H9 (cell line): ENCODE data around the gene MRPS23. TPM values are rescaled to one million over a fixed set of nuclear protein-coding genes. Genes with fewer than 3 reads are reported as not detected.

Source experiments
- DNase-seq: peaks from one replicate; pipeline ENCODE4 v3.0.0-alpha.2; 2017
- H2AFZ ChIP-seq: one replicate; pipeline ENCODE4 v1.6.1; 2013; ENCODE audit warnings: mild to moderate bottlenecking, low read length, control low read depth, moderate library complexity
- H2AK5ac ChIP-seq: 2 replicates; pipeline ENCODE4 v1.6.1; 2013; ENCODE audit warnings: low read length, control low read depth, mixed read lengths; ENCODE audit not compliant: insufficient read length
- H2BK120ac ChIP-seq: one replicate; pipeline ENCODE4 v1.6.1; 2013; ENCODE audit warnings: low read depth, mild to moderate bottlenecking, low read length, control low read depth, inconsistent platforms; ENCODE audit not compliant: poor library complexity, severe bottlenecking
- H2BK12ac ChIP-seq: 2 replicates; pipeline ENCODE4 v1.6.1; 2013; ENCODE audit warnings: low read length, control low read depth, mixed read lengths, low read depth; ENCODE audit not compliant: insufficient read length
- H2BK15ac ChIP-seq: 2 replicates; pipeline ENCODE4 v1.6.1; 2013; ENCODE audit warnings: low read depth, low read length, control low read depth
- H2BK20ac ChIP-seq: one replicate; pipeline ENCODE4 v1.6.1; 2013; ENCODE audit warnings: low read depth, mild to moderate bottlenecking, low read length, control low read depth, inconsistent platforms; ENCODE audit not compliant: poor library complexity, severe bottlenecking
- H2BK5ac ChIP-seq: 2 replicates; pipeline ENCODE4 v1.6.1; 2013; ENCODE audit warnings: low read length, control low read depth, mixed read lengths; ENCODE audit not compliant: insufficient read length
- H3K14ac ChIP-seq: 2 replicates; pipeline ENCODE4 v1.6.1; 2013; ENCODE audit warnings: low read length, control low read depth; ENCODE audit not compliant: insufficient read depth
- H3K18ac ChIP-seq: 2 replicates; pipeline ENCODE4 v1.6.1; 2013; ENCODE audit warnings: low read depth, mild to moderate bottlenecking, mixed read lengths, low read length, control low read depth; ENCODE audit not compliant: insufficient read length
- H3K23ac ChIP-seq: 2 replicates; pipeline ENCODE4 v1.6.1; 2013; ENCODE audit warnings: low read length, control low read depth, mixed read lengths, low read depth; ENCODE audit not compliant: insufficient read length
- H3K23me2 ChIP-seq: 2 replicates; pipeline ENCODE4 v1.6.1; 2013; ENCODE audit warnings: low read depth, mild to moderate bottlenecking, mixed read lengths, low read length, control low read depth; ENCODE audit not compliant: insufficient read length, poor library complexity, severe bottlenecking
- H3K27ac ChIP-seq: 2 replicates; pipeline ENCODE4 v1.5.1; 2013; ENCODE audit warnings: low read length, control low read depth, mixed read lengths, low read depth; ENCODE audit not compliant: insufficient read length
- H3K27me3 ChIP-seq: 2 replicates; pipeline ENCODE4 v1.6.1; 2013; ENCODE audit warnings: low read length, control low read depth, inconsistent platforms; ENCODE audit not compliant: insufficient read depth
- H3K4ac ChIP-seq: 2 replicates; pipeline ENCODE4 v1.6.1; 2013; ENCODE audit warnings: low read depth, mild to moderate bottlenecking, control low read depth, inconsistent platforms, low read length, moderate library complexity
- H3K4me1 ChIP-seq: 2 replicates; pipeline ENCODE4 v1.6.1; 2013; ENCODE audit warnings: low read length, control low read depth, inconsistent platforms; ENCODE audit not compliant: insufficient read depth
- H3K4me2 ChIP-seq: 2 replicates; pipeline ENCODE4 v1.6.1; 2013; ENCODE audit warnings: low read length, control low read depth, mixed read lengths; ENCODE audit not compliant: insufficient read length, insufficient read depth
- H3K56ac ChIP-seq: 2 replicates; pipeline ENCODE4 v1.6.1; 2013; ENCODE audit warnings: low read depth, mild to moderate bottlenecking, mixed read lengths, low read length, control low read depth; ENCODE audit not compliant: insufficient read length
- H3K79me1 ChIP-seq: 2 replicates; pipeline ENCODE4 v1.6.1; 2013; ENCODE audit warnings: low read depth, mild to moderate bottlenecking, moderate library complexity, low read length, control low read depth, inconsistent platforms; ENCODE audit not compliant: insufficient read depth, poor library complexity, severe bottlenecking
- H3K79me2 ChIP-seq: 2 replicates; pipeline ENCODE4 v1.6.1; 2013; ENCODE audit warnings: low read length, control low read depth, inconsistent platforms; ENCODE audit not compliant: insufficient read depth
- H3K9ac ChIP-seq: 2 replicates; pipeline ENCODE4 v1.6.1; 2013; ENCODE audit warnings: low read length, control low read depth, mixed read lengths; ENCODE audit not compliant: insufficient read length; ENCODE audit errors: extremely low read depth
- H3K9me3 ChIP-seq: one replicate; pipeline ENCODE4 v1.6.1; 2013; ENCODE audit warnings: low read depth, low read length, inconsistent platforms; ENCODE audit not compliant: control insufficient read depth
- H3T11ph ChIP-seq: one replicate; pipeline ENCODE4 v1.6.1; 2013; ENCODE audit warnings: mild to moderate bottlenecking, low read length, control low read depth, inconsistent platforms
- H4K20me1 ChIP-seq: one replicate; pipeline ENCODE4 v1.6.1; 2013; ENCODE audit not compliant: control insufficient read depth, insufficient read length, insufficient read depth
- H4K5ac ChIP-seq: 2 replicates; pipeline ENCODE4 v1.6.1; 2013; ENCODE audit warnings: low read depth, mild to moderate bottlenecking, mixed read lengths, low read length, control low read depth; ENCODE audit not compliant: insufficient read length
- H4K8ac ChIP-seq: replicated peaks from 2 replicates; pipeline ENCODE4 v1.6.1; 2013; ENCODE audit warnings: low read length, control low read depth, mixed read lengths, low read depth; ENCODE audit not compliant: insufficient read length
- H4K91ac ChIP-seq: 2 replicates; pipeline ENCODE4 v1.6.1; 2013; ENCODE audit warnings: low read depth, mild to moderate bottlenecking, moderate library complexity, mixed read lengths, low read length, control low read depth; ENCODE audit not compliant: insufficient read length
- H3K27ac Mint-ChIP-seq, 3 experiments: 2 replicates in 2 of 3; 3 replicates in 1 of 3; pipeline ENCODE4 v1.8.0; 2020 to 2021; ENCODE audit warnings: mixed read lengths in 3 of 3, mild to moderate bottlenecking in 1 of 3, moderate library complexity in 1 of 3
- H3K27me3 Mint-ChIP-seq: 2 replicates; pipeline ENCODE4 v1.8.0; 2021; ENCODE audit warnings: low read depth, mild to moderate bottlenecking, moderate library complexity, mixed read lengths
- H3K36me3 Mint-ChIP-seq, 3 experiments: 2 replicates in 2 of 3; 3 replicates in 1 of 3; pipeline ENCODE4 v1.8.0; 2020 to 2021; ENCODE audit warnings: low read depth in 3 of 3, mixed read lengths in 3 of 3; ENCODE audit not compliant: insufficient read depth in 1 of 3
- H3K4me1 Mint-ChIP-seq, 2 experiments: 2 replicates each; pipeline ENCODE4 v1.8.0; 2020; ENCODE audit warnings: mixed read lengths in 2 of 2
- H3K4me3 Mint-ChIP-seq, 2 experiments: 2 replicates in 1 of 2; 3 replicates in 1 of 2; pipeline ENCODE4 v1.8.0; 2020 to 2021; ENCODE audit warnings: mild to moderate bottlenecking in 2 of 2, mixed read lengths in 2 of 2, moderate library complexity in 1 of 2
- H3K9me3 Mint-ChIP-seq, 2 experiments: 2 replicates in 1 of 2; 3 replicates in 1 of 2; pipeline ENCODE4 v1.8.0; 2020; ENCODE audit warnings: mild to moderate bottlenecking in 2 of 2, mixed read lengths in 2 of 2, moderate library complexity in 1 of 2
- CTCF ChIP-seq: fragments of 200-600 bp; sonication (generic); conservative IDR thresholded peaks from 3 replicates; pipeline ENCODE4 v1.8.0; 2021; ENCODE audit warnings: antibody characterized with exemption, mild to moderate bottlenecking
- WGBS: extraction: QIAGEN DNeasy Blood & Tissue Kit; methylation state at CpG from one replicate; pipeline ENCODE4 v1.1.7; 2013; ENCODE audit warnings: missing lambda C conversion rate, low lambda C conversion rate, mixed read lengths; ENCODE audit not compliant: insufficient read length; ENCODE audit errors: extremely low coverage; 5-methylcytosine and 5-hydroxymethylcytosine counted together
- total RNA-seq: library from RNA; stranded (reverse); gene quantifications from 2 replicates; pipeline ENCODE4 v1.2.1, GENCODE V29; 2021

MRPS23 gene
- total RNA-seq, 1 experiment from 2014 or later: 62.0 TPM

GRCh38 chr17:57872536-57872935 is 22.7 kb upstream of the MRPS23 start:
- Mint-ChIP-seq H3K4me1 (peaks cover 56 to 61% of the 10 kb centered on the region in 2 experiments), H3K36me3 (peaks cover 4 to 13% (median 9%) of the 10 kb centered on the region in 3 experiments; a peak in 3 of 7 replicates), H3K27me3 (peaks cover 55% of the 10 kb centered on the region), H3K4me3 (0 out of 5 replicates have a peak overlapping the region, but pooled peaks of 1 of the 2 experiments have one; percentile 18), H3K27ac (no peak overlapping the region), H3K9me3 (no peaks in the 10 kb centered on the region)
- H3K18ac ChIP-seq: no peak overlapping the region
- H3K27me3 ChIP-seq: no peaks in the 10 kb centered on the region; the same call in 1 of the 2 replicates
- no peak for DNase-seq
- H2BK5ac ChIP-seq: no peak overlapping the region
- H3K14ac ChIP-seq: no peak overlapping the region
- H3K23ac ChIP-seq: no peak overlapping the region
- H3K79me2 ChIP-seq: no peaks in the 10 kb centered on the region
- H4K91ac ChIP-seq: peak overlapping the region; percentile 9
- H2BK12ac ChIP-seq: no peak overlapping the region
- no peak overlapping the region for H2AFZ ChIP-seq
- peaks cover 4% of the 10 kb centered on the region for H4K20me1 ChIP-seq
- H3K23me2 ChIP-seq: peaks cover 3% of the 10 kb centered on the region
- no peak for TF ChIP-seq CTCF
- no peaks in the 10 kb centered on the region for H3K79me1 ChIP-seq
- H2BK20ac ChIP-seq: no peak overlapping the region
- H3K27ac ChIP-seq: no peak overlapping the region
- no peak overlapping the region for H2AK5ac ChIP-seq
- H2BK120ac ChIP-seq: no peak overlapping the region
- H3K9me3 ChIP-seq: no peaks in the 10 kb centered on the region
- WGBS: no CpG with 5 or more reads among the region's 14 CpGs
- H2BK15ac ChIP-seq: no peak overlapping the region
- no peak overlapping the region for H3K56ac ChIP-seq
- no peak overlapping the region for H3K9ac ChIP-seq
- no peak overlapping the region for H4K5ac ChIP-seq
- H3K4me1 ChIP-seq: peaks cover 25% of the 10 kb centered on the region
- H3K4me2 ChIP-seq: no peak overlapping the region
- no peak overlapping the region for H3K4ac ChIP-seq
- H3T11ph ChIP-seq: no peak overlapping the region
- no peak overlapping the region for H4K8ac ChIP-seq
